IMR-90 (cell line): ENCODE measurements around the gene C1QTNF8.

Experiments used
- RAD21 ChIP-seq: IDR thresholded peaks from 2 replicates; pipeline ENCODE4 v1.6.1; 2012; ENCODE audit warnings: low read length, improper control_type of control experiment
- TF ChIP-seq, protein P1 (sequence below): conservative IDR thresholded peaks from 2 replicates; pipeline ENCODE4 v1.5.1; 2012; ENCODE audit warnings: mild to moderate bottlenecking, low read depth, low read length, improper control_type of control experiment

DNA sequence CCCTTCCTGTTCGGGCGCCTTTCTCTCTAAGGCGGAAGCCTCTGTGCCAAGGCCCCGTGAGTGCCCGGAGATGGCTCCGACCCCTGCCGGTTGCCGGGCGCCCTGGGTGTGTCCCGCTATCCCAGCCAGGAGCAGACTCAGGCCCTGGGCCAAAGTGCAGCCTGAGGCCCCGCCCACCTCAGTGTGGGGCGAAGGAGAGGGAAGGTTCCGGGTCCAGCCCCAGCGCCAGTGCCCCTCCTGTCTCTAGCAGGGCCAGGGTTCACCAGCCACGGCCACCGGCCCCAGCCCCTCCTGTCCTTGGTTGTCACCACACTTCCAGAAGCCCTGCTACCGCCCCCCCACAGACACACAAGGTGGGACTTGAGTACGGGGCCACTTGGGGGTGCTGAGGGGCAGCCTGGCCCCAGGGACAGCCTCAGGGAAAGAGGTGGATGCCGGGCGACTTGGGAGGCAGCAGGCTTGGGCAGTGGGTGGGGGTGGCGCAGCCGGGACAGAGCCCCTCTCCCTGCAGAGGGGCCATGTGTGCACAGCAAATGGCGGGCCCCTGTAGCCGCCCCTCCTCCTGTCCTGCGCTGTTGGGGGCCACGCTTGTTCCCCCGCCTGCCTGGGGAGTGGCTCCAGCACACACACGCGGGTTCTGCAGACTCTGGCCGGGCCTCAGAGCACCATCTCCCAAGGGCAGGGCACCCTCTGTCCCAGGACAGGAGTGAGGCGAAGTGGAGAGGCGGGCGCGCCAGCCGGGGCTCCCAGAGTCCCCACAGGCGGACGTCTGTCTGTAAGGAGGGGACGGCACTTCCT is 6.0 kb downstream of the C1QTNF8 start:
- TF ChIP-seq, protein P1, sequence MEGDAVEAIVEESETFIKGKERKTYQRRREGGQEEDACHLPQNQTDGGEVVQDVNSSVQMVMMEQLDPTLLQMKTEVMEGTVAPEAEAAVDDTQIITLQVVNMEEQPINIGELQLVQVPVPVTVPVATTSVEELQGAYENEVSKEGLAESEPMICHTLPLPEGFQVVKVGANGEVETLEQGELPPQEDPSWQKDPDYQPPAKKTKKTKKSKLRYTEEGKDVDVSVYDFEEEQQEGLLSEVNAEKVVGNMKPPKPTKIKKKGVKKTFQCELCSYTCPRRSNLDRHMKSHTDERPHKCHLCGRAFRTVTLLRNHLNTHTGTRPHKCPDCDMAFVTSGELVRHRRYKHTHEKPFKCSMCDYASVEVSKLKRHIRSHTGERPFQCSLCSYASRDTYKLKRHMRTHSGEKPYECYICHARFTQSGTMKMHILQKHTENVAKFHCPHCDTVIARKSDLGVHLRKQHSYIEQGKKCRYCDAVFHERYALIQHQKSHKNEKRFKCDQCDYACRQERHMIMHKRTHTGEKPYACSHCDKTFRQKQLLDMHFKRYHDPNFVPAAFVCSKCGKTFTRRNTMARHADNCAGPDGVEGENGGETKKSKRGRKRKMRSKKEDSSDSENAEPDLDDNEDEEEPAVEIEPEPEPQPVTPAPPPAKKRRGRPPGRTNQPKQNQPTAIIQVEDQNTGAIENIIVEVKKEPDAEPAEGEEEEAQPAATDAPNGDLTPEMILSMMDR: no peak
- TF ChIP-seq RAD21: no peak
